Peyer's patch (tissue), 4 donors: ENCODE measurements around the gene FGFR2. TPM values are rescaled to one million over a fixed set of nuclear protein-coding genes. Genes with fewer than 3 reads are reported as not detected.

Source experiments
- DNase-seq, 3 donors: peaks; one replicate each; pipeline ENCODE4 v3.0.0-alpha.2; 2017 to 2019
- H3K27ac ChIP-seq, 4 donors: fragments of 200-600 bp; sonication (generic); one replicate each; pipeline ENCODE4 v1.5.1; 2016 to 2019
- H3K27me3 ChIP-seq, 2 donors: fragments of 200-600 bp; sonication (generic); one replicate each; pipeline ENCODE4 v1.5.1; 2019
- H3K36me3 ChIP-seq, 3 donors: fragments of 200-600 bp; sonication (generic); one replicate each; pipeline ENCODE4 v1.5.1; 2016 to 2019
- H3K4me1 ChIP-seq, 4 donors: fragments of 200-600 bp; sonication (generic); one replicate each; pipeline ENCODE4 v1.5.1; 2016 to 2019
- H3K4me3 ChIP-seq, 4 donors: fragments of 200-600 bp; sonication (generic); 1 replicate in 3 of 4; 2 replicates in 1 of 4; pipeline ENCODE4 v1.5.1; 2016 to 2019; ENCODE audit warnings: mild to moderate bottlenecking in 1 of 4
- H3K9me3 ChIP-seq, 4 donors: fragments of 200-600 bp; sonication (generic); one replicate each; pipeline ENCODE4 v1.5.1; 2016 to 2019; ENCODE audit warnings: mild to moderate bottlenecking in 1 of 4
- POLR2A ChIP-seq, 2 donors: fragments of 450-650 bp; IDR thresholded peaks; one replicate each; pipeline ENCODE4 v1.5.1; 2017; ENCODE audit warnings: antibody characterized with exemption in 2 of 2, mild to moderate bottlenecking in 2 of 2, moderate library complexity in 2 of 2
- total RNA-seq, 4 donors: library from RNA; depleted of rRNA; stranded (reverse); fragments of >200 nt; gene quantifications; one replicate each; pipeline ENCODE4 v1.1.0, GENCODE V29; 2016
- TF ChIP-seq, protein P1 (sequence below), 6 experiments: fragments of 450-650 bp in 4 of 6; fragments of 200-600 bp in 2 of 6; sonication (generic) in 1 of 6; IDR thresholded peaks; one replicate each; pipeline ENCODE4 v1.5.1; 2017 to 2019; ENCODE audit warnings: antibody characterized with exemption in 6 of 6, mild to moderate bottlenecking in 3 of 6, moderate library complexity in 1 of 6

The FGFR2 gene
- total RNA-seq, 4 donors from 2014 or later = 12.9 to 22.9 (median 19.9) TPM

DNA sequence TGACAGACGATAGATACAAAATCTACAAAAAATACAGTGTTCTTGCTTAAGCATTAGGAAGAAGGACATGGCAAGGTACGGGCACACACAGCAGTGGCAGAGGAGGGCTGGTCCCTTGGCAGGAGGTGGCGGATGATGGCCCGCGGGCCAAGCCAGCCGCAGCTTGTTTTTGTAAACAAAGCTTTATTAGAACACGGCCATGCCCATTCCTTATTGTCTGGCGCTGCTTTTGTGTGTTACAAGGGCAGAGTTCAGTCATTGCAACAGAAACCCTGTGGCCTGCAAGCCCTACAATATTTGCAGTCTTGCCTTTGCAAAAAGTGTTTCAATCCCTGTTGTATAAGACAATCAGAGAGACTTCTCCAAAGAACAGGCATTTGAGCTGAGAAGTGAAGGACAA is 30.7 kb downstream of the FGFR2 start:
- Histone ChIP-seq H3K27me3 (no peaks in the 10 kb centered on the region), H3K4me1 (no peaks in the 10 kb centered on the region), H3K9me3 (no peaks in the 10 kb centered on the region), H3K4me3 (no peak overlapping the region), H3K36me3 (no peaks in the 10 kb centered on the region), H3K27ac (no peak overlapping the region)
- DNase-seq = no peak
- TF ChIP-seq POLR2A (IDR thresholded peaks at IDR 0.05) = no peak
- TF ChIP-seq, protein P1, sequence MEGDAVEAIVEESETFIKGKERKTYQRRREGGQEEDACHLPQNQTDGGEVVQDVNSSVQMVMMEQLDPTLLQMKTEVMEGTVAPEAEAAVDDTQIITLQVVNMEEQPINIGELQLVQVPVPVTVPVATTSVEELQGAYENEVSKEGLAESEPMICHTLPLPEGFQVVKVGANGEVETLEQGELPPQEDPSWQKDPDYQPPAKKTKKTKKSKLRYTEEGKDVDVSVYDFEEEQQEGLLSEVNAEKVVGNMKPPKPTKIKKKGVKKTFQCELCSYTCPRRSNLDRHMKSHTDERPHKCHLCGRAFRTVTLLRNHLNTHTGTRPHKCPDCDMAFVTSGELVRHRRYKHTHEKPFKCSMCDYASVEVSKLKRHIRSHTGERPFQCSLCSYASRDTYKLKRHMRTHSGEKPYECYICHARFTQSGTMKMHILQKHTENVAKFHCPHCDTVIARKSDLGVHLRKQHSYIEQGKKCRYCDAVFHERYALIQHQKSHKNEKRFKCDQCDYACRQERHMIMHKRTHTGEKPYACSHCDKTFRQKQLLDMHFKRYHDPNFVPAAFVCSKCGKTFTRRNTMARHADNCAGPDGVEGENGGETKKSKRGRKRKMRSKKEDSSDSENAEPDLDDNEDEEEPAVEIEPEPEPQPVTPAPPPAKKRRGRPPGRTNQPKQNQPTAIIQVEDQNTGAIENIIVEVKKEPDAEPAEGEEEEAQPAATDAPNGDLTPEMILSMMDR (IDR thresholded peaks at IDR 0.05) = no peak

DNA sequence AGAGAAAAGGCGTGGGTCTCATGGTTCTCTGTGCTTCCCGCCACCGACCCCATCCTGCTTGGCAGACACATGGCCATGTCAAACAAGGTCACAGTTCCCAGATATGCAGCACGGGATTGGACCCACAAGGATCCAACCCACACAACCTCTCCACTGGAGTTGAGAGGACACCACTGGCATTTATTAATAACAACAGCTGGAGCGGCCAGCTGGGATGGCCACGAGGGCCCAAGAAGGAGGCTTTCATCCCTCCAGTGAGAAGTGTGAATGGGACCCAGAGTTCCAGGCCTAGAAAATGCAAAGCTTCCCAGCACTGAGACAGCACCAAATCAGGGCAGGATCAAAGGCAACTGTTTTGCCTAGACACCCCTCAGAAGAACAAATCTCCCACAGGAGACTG is 31.5 kb downstream of the FGFR2 start:
- Histone ChIP-seq H3K4me1 (no peaks in the 10 kb centered on the region), H3K27ac (no peak overlapping the region), H3K4me3 (no peak overlapping the region), H3K27me3 (no peaks in the 10 kb centered on the region), H3K9me3 (no peaks in the 10 kb centered on the region), H3K36me3 (no peaks in the 10 kb centered on the region)
- no peak for TF ChIP-seq POLR2A (IDR thresholded peaks at IDR 0.05)
- TF ChIP-seq, protein P1 (IDR thresholded peaks at IDR 0.05) = no peak
- no peak for DNase-seq

DNA sequence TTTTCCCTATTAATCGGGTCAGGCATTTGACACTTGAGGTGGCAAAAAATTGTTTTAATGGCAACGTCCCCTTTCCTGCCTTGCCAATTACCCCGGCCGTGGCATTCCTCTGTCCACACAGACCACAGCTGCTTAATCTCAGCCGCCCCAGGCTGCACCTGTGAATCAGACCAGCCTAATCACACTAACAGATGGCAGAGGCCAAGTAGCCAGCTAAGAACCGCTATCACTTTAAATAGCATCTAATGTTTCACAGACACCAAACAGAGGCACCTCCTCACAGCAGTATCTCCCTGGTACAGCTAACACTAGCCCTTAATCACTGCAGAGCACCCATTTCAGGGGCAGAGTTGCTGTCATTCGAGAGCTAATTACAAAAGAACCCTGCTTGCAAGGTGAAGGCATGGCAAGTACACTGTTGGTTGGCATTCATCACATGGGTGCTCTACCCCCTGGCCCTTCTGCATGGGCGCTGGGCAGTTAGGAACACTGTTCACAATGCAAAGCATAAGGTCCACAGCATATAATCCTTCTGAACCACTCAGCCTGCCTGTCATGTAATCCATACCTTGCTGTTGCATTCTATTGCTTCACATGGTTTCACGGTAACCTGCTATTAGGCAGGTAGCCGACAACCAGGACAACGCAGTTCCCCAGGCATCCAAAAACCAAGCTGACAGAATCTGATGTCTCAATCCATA is 38.8 kb downstream of the FGFR2 start:
- Histone ChIP-seq H3K4me1 (no peaks in the 10 kb centered on the region), H3K36me3 (no peaks in the 10 kb centered on the region), H3K27me3 (no peaks in the 10 kb centered on the region), H3K4me3 (no peak overlapping the region), H3K27ac (no peak overlapping the region), H3K9me3 (no peaks in the 10 kb centered on the region)
- no peak for DNase-seq
- TF ChIP-seq, protein P1 (IDR thresholded peaks at IDR 0.05) = no peak
- no peak for TF ChIP-seq POLR2A (IDR thresholded peaks at IDR 0.05)

DNA sequence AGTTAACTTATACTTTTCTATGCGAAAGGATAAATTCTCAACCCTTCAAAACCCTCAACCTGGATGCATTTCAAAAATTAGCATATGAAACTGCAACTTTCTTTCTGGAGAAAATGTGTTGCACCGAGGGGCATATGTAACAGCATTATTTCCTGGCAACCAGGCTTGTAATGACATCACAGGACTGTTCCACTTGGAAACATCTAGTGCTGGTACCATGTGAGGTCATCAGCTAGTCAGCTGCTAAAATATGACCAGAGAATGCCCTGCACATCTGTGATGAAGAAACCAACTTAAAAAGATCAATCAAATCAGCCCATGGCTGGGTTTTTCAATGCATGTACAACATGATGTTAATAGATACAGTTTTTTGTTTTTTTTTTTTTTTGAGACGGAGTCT is 40.0 kb downstream of the FGFR2 start:
- H3K27ac ChIP-seq = no peak overlapping the region
- H3K27me3 ChIP-seq = no peaks in the 10 kb centered on the region
- H3K9me3 ChIP-seq = no peaks in the 10 kb centered on the region
- H3K4me3 ChIP-seq = no peak overlapping the region
- DNase-seq = no peak
- no peaks in the 10 kb centered on the region for H3K36me3 ChIP-seq
- no peaks in the 10 kb centered on the region for H3K4me1 ChIP-seq
- TF ChIP-seq, protein P1 (IDR thresholded peaks at IDR 0.05) = no peak
- no peak for TF ChIP-seq POLR2A (IDR thresholded peaks at IDR 0.05)

DNA sequence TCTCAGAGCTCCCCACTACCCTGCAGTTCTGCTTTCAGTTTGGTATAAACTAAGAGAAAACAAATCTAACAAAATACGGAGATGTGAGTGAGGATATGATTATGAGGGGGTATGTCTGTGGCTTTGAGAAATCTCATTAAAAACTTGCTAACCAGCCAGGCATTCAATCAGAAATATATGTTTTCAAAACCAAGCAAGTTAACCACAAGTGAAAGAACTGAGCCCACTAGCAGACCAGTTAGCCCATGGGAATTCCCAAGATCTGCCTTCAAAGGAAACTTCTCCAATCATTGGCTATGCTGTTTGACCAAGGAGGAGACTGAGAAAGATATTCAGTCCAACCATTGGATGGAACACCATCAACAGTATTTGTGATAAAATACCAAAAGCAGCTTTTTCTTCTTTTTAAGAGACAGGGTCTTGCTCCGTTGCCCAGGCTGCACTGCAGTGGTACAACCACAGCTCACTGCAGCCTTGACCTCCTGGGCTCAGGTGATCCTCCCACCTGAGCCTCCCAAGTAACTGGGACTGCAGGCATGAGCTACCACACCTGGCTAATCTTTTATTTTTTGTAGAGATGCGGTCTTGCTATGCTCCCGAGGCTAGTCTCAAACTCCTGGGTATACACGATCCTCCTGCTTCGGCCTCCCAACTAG is 41.2 kb downstream of the FGFR2 start:
- no peaks in the 10 kb centered on the region for H3K4me1 ChIP-seq
- H3K4me3 ChIP-seq = no peak overlapping the region
- no peak for DNase-seq
- no peaks in the 10 kb centered on the region for H3K9me3 ChIP-seq
- no peaks in the 10 kb centered on the region for H3K36me3 ChIP-seq
- no peaks in the 10 kb centered on the region for H3K27me3 ChIP-seq
- no peak overlapping the region for H3K27ac ChIP-seq
- TF ChIP-seq POLR2A (IDR thresholded peaks at IDR 0.05) = no peak
- TF ChIP-seq, protein P1 (IDR thresholded peaks at IDR 0.05) = no peak
